Immature natural killer cell (primary cell): Measurements from ENCODE around the gene DUOXA1. TPM values are rescaled to one million over a fixed set of nuclear protein-coding genes. Genes with fewer than 3 reads are reported as not detected.

Experiments
- DNase-seq, 3 donors: peaks; one replicate each; pipeline ENCODE4 v3.0.0; 2022; ENCODE audit warnings: mixed read lengths in 1 of 3
- H3K27ac Mint-ChIP-seq, 6 donors: one replicate each; pipeline ENCODE4 v1.8.0; 2020; ENCODE audit warnings: mixed read lengths in 6 of 6, mild to moderate bottlenecking in 5 of 6, inconsistent platforms in 4 of 6, moderate library complexity in 3 of 6
- H3K27me3 Mint-ChIP-seq, 3 donors: one replicate each; pipeline ENCODE4 v1.8.0; 2020 to 2021; ENCODE audit warnings: low read depth in 3 of 3, mild to moderate bottlenecking in 3 of 3, mixed read lengths in 3 of 3, moderate library complexity in 3 of 3, inconsistent platforms in 1 of 3
- H3K36me3 Mint-ChIP-seq, 3 donors: one replicate each; pipeline ENCODE4 v1.8.0; 2020; ENCODE audit warnings: mixed read lengths in 3 of 3, inconsistent platforms in 2 of 3, mild to moderate bottlenecking in 2 of 3
- H3K4me1 Mint-ChIP-seq, 2 donors: one replicate each; pipeline ENCODE4 v1.8.0; 2020; ENCODE audit warnings: inconsistent platforms in 2 of 2, mild to moderate bottlenecking in 2 of 2, mixed read lengths in 2 of 2, moderate library complexity in 1 of 2
- H3K4me3 Mint-ChIP-seq, 5 donors: one replicate each; pipeline ENCODE4 v1.8.0; 2020; ENCODE audit warnings: mild to moderate bottlenecking in 5 of 5, mixed read lengths in 5 of 5, inconsistent platforms in 3 of 5, moderate library complexity in 3 of 5
- H3K9me3 Mint-ChIP-seq, 6 donors: one replicate each; pipeline ENCODE4 v1.8.0; 2020; ENCODE audit warnings: mild to moderate bottlenecking in 6 of 6, mixed read lengths in 6 of 6, inconsistent platforms in 4 of 6, moderate library complexity in 3 of 6
- polyA plus RNA-seq, 3 donors: library from polyadenylated mRNA; unstranded; fragments of 300-500 nt; fragmentation: Illumina TruSeq; gene quantifications; one replicate each; pipeline ENCODE4 v1.2.3, GENCODE V29; 2021

Gene DUOXA1, protein sequence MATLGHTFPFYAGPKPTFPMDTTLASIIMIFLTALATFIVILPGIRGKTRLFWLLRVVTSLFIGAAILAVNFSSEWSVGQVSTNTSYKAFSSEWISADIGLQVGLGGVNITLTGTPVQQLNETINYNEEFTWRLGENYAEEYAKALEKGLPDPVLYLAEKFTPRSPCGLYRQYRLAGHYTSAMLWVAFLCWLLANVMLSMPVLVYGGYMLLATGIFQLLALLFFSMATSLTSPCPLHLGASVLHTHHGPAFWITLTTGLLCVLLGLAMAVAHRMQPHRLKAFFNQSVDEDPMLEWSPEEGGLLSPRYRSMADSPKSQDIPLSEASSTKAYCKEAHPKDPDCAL
- polyA plus RNA-seq: not detected

DNA sequence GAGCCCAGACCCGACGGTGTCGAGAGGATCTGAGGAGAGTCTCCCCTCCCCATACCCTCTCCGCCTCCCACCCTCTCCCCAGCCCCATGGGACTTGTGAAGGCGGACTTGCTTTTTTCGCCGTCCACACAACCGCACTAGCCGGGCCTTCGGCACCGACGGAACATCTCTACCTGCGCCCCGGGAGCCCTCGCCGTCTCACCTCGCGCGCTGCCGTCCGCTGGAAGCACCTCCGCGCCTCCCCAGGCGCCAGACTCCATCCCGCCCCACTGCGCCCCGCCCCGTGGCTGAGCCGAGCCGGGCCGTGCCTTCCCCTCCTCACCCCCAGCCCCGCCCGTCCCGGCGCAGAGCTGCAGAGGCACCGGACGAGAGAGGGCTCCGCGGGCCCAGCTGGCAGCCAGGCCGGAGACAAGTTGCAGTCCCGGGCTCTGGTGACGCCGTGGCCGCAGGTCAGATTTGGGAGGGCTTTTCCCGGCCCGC, at the start of gene DUOXA1, which contains the start of gene DUOX1:
DUOXA1 (minus strand) TSS at position 229 of the 479 bp plus-strand sequence. CDS start 6,865 bp downstream, outside the sequence.
DUOX1 (plus strand) TSS at position 344 of the 479 bp plus-strand sequence. CDS start 1,973 bp downstream, outside the sequence.
- no peak within 1 kb of the TSS for H3K4me3 Mint-ChIP-seq
- H3K4me1 Mint-ChIP-seq: peaks cover 3% of the 10 kb centered on the region in 2 donors
- DNase-seq: no peak
- peaks cover 22 to 37% (median 27%) of the 10 kb centered on the region in 3 donors for H3K27me3 Mint-ChIP-seq
- no peak within 1 kb of the TSS for H3K27ac Mint-ChIP-seq
- no peaks in the 10 kb centered on the region for H3K9me3 Mint-ChIP-seq
- no peaks in the 10 kb centered on the region for H3K36me3 Mint-ChIP-seq

DNA sequence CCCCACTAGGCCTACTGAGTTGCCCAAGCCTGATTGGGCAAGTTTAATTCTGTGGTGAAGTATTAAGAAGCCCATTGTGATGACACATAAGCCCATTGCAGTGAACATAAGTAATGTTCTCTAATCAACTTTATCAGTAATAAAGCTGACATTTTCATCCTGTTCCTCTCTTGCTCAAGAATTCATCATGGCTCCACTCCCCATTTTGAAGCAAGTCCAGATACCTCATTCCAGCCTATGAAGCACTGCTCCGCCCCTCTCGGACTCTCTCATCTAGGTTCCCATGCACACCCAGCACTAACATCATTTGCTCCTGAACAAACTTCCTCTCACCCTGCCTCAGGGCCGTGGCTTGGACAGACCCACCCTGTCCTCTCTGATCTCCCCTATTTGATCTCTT, 47.6 kb upstream of the DUOXA1 start:
- H3K4me3 Mint-ChIP-seq: no peak overlapping the region
- H3K36me3 Mint-ChIP-seq: no peaks in the 10 kb centered on the region
- H3K4me1 Mint-ChIP-seq: peaks cover 29 to 31% of the 10 kb centered on the region in 2 donors
- H3K27ac Mint-ChIP-seq: peak overlapping the region in 3 of 6 donors; percentile 3 to 11 (median 5)
- H3K9me3 Mint-ChIP-seq: no peaks in the 10 kb centered on the region
- peaks cover 0 to 5% (median 2%) of the 10 kb centered on the region in 3 donors for H3K27me3 Mint-ChIP-seq
- no peak for DNase-seq

DNA sequence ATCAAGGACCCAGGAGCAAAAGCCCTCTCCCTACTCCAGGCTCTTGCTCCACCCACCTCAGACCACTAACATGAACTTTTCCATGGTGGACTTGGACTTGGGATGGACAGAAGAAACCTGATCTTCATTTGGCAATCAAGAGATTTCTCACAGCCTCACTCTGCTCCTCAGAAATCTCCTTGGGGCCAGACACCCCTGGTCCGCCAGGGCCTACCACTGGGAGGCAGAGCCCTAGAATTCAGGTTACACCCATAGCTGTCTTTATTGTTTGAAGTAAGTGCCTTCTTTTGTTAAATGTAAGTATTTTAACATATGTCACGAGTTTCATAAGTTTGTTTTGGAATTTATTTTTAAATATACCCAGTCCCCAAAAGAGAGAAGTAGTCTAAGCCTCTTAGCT, 44.9 kb upstream of the DUOXA1 start:
- Mint-ChIP-seq H3K27ac (no peak overlapping the region), H3K27me3 (no peaks in the 10 kb centered on the region), H3K36me3 (no peaks in the 10 kb centered on the region), H3K4me1 (peaks cover 5 to 6% of the 10 kb centered on the region in 2 donors), H3K4me3 (no peak overlapping the region), H3K9me3 (no peaks in the 10 kb centered on the region)
- DNase-seq: no peak

DNA sequence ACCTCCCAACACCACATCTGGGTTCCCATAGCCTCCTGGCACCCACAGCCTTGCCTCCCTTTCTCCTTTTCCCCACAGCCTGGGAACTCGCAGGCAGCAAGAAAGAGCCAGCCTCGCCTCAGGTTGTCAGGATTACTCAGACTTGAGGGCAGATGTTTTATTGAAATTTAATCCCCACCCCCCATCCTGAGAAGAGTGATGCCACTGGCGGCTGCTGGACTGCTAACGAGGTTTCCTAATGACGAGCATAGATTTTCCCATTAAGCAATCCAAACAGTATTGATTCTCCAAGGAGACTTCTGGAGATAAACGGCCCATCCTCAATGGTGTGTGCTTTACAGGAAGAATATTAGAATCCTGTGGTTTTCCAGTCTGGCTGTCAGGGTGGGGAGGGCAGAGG, 44.4 kb upstream of the DUOXA1 start:
- DNase-seq: no peak
- H3K27ac Mint-ChIP-seq: no peak overlapping the region
- peaks cover 0 to under 1% of the 10 kb centered on the region in 2 donors for H3K4me1 Mint-ChIP-seq
- H3K36me3 Mint-ChIP-seq: no peaks in the 10 kb centered on the region
- no peaks in the 10 kb centered on the region for H3K9me3 Mint-ChIP-seq
- no peaks in the 10 kb centered on the region for H3K27me3 Mint-ChIP-seq
- H3K4me3 Mint-ChIP-seq: no peak overlapping the region

DNA sequence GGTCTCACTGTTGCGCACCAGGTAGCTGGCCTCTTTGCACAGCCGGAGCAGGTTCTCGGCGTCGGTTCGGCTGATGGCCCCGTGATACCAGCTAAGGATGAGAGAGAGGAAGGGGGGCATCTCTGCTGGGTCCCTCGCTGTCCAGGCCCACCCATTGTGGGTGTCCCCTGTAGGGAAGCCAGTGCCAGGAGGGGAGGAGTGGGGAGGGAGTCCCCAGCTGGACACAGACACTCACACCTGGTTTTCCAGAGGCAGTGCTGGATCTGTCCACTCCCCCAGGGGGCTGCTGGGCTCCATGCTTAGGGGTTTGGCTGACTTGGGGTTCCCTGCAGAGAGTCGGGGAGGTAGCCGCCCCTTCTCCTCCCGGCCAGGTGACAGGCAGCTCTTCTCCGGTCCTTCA, 42.2 kb upstream of the DUOXA1 start:
- peaks cover 0 to 2% (median 2%) of the 10 kb centered on the region in 3 donors for H3K27me3 Mint-ChIP-seq
- H3K27ac Mint-ChIP-seq: no peak overlapping the region
- peaks cover 2 to 5% of the 10 kb centered on the region in 2 donors for H3K4me1 Mint-ChIP-seq
- no peak overlapping the region for H3K4me3 Mint-ChIP-seq
- no peak for DNase-seq
- H3K9me3 Mint-ChIP-seq: no peaks in the 10 kb centered on the region
- no peaks in the 10 kb centered on the region for H3K36me3 Mint-ChIP-seq

DNA sequence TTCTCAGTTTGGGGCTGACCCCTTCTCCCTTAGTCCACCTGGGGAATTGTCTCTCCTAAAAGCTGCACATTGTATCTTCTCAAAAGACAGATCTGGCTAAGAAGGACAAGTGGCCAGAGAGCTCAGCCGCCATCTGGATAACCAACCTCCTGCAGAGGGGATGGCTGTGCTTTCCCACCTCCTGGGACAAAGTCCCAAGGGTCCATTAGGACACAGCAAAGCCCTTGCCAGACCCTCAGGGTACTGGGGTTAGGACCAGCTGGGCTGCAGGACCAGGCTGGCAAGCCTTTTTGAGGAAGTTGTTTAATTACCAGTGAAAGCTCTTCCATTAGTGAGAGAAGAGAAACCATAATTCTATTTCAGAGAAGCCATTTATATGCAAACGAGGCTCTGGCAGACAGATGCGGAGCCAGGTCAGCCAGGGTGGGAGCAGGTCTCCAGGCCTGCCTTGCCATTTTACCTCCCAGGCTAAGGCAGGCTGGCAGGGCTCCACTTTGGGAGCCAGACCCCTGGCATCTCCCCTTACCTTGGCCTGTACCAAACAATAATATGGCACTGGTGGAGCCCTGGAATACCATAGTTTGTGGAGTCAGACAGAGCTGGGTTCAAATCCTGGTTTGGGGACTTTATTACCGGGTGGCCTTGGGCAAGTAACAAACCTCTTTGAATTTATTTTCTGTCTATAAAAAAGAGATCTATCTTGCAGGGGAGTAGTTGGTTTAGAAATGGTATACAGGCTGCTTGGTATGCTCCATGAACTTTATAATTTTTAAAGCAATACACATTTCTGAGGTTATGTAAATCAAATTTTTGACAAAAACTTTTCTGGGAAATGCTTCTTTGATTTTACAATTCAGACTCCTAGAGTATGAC, 40.2 kb upstream of the DUOXA1 start:
- H3K27ac Mint-ChIP-seq: peak overlapping the region in 4 of 6 donors; percentile 43 to 49 (median 46)
- H3K36me3 Mint-ChIP-seq: no peaks in the 10 kb centered on the region
- DNase-seq: no peak
- H3K9me3 Mint-ChIP-seq: no peaks in the 10 kb centered on the region
- peaks cover 2 to 4% (median 4%) of the 10 kb centered on the region in 3 donors for H3K27me3 Mint-ChIP-seq
- no peak overlapping the region for H3K4me3 Mint-ChIP-seq
- H3K4me1 Mint-ChIP-seq: peaks cover 18 to 22% of the 10 kb centered on the region in 2 donors

DNA sequence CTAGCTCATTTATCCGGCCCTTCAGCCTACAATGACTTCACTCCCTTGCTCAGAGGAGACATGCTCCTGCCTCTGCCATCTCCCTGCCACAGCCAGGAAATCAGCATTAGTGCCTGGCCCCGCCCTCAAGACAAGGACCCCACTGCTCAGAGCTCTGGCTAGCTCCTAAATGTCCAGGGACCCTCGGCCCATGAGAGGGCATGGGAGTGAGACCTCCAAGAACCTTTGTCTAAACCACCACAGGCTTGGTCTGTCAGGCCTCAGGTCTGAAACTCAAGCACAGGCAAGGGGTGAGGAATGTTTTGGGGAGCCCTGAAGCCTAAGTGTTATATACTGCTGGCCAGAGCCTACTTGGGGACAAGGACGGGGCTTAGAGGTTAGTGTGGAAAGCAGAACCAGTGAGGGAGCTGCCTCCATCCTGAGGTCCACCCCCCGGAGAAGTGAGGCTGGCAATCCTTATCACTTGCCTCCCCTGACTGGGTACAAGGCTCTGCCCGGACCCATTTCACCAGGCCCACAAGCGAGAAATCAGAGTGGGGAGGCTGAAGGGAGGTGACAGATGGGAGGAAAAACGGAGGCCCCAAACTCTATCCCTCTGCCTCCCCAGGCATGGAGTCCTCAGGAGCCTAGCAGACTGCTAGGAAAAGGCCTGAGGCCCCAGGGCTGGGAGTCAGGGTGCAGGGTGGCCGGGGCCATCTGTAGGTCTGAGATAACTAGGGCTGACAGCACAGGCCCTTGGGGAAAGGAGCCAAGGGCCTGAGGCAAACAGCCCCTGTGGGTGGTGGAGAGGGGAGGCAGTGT, 39.3 kb upstream of the DUOXA1 start:
- Mint-ChIP-seq H3K9me3 (no peaks in the 10 kb centered on the region), H3K27ac (peak overlapping the region in 5 of 6 donors; percentile 5 to 69 (median 49)), H3K4me1 (peaks cover 19 to 28% of the 10 kb centered on the region in 2 donors), H3K27me3 (peaks cover 2 to 4% (median 4%) of the 10 kb centered on the region in 3 donors), H3K4me3 (peak overlapping the region in 2 of 5 donors; percentile 15 to 21), H3K36me3 (no peaks in the 10 kb centered on the region)
- DNase-seq: no peak

DNA sequence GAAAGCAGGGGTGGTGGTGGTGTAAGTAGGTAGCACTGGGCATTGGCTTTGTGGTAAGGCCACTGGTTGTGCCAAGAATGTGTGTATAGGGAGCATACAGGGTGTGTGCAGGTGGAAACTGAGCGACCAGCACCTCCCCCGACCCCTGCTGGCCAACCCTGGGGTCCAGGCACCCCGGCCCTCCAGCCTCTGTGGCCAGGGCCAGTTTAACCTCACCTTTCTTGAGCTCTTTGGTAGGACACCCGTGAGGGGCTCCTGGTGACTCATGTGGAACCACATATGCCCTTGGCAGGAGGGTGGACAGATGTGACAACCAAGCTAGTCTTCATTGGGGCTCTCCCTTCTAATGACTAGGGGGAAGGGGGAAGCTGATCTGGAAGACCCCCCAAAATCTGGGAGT, 38.6 kb upstream of the DUOXA1 start:
- no peak for DNase-seq
- peaks cover 19 to 28% of the 10 kb centered on the region in 2 donors for H3K4me1 Mint-ChIP-seq
- no peaks in the 10 kb centered on the region for H3K36me3 Mint-ChIP-seq
- peak overlapping the region in 2 of 5 donors; percentile 15 to 39 for H3K4me3 Mint-ChIP-seq
- H3K27me3 Mint-ChIP-seq: peaks cover 2 to 4% (median 4%) of the 10 kb centered on the region in 3 donors
- H3K9me3 Mint-ChIP-seq: no peaks in the 10 kb centered on the region
- H3K27ac Mint-ChIP-seq: peak overlapping the region in 5 of 6 donors; percentile 49 to 87 (median 81)

DNA sequence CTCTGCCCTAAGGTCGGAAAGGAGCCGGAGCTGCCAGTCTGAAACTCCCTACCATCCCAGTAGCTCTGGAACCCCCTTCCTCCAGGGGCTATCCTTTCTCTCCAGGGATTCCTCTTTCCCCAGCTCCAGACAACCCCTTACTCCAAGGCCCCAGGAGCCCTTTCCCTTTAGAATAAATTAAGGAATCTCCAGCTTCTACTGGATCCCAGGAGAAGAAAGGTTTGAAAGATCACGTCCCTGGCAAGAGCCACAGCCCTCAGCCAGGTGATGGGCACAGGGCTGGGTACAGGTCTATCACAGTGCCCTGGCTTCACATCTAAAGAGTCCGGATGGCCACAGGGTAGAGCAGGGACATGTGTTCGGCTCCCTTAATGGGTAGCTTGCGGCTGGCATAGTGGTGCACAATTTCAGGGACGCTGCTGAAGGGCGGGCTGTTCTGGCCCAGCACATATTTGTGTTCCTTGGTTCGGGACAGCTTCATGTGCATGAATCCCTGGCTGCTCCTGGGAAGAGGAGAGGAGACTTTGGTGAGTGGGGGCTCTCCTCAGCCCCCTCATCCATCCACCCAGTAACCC, 38.0 kb upstream of the DUOXA1 start:
- H3K9me3 Mint-ChIP-seq: no peaks in the 10 kb centered on the region
- H3K27ac Mint-ChIP-seq: peak overlapping the region; percentile 37 to 87 (median 82)
- no peak for DNase-seq
- peaks cover 20 to 28% of the 10 kb centered on the region in 2 donors for H3K4me1 Mint-ChIP-seq
- H3K36me3 Mint-ChIP-seq: no peaks in the 10 kb centered on the region
- peak overlapping the region; percentile 60 to 84 (median 80) for H3K4me3 Mint-ChIP-seq
- peaks cover 2 to 5% (median 4%) of the 10 kb centered on the region in 3 donors for H3K27me3 Mint-ChIP-seq

DNA sequence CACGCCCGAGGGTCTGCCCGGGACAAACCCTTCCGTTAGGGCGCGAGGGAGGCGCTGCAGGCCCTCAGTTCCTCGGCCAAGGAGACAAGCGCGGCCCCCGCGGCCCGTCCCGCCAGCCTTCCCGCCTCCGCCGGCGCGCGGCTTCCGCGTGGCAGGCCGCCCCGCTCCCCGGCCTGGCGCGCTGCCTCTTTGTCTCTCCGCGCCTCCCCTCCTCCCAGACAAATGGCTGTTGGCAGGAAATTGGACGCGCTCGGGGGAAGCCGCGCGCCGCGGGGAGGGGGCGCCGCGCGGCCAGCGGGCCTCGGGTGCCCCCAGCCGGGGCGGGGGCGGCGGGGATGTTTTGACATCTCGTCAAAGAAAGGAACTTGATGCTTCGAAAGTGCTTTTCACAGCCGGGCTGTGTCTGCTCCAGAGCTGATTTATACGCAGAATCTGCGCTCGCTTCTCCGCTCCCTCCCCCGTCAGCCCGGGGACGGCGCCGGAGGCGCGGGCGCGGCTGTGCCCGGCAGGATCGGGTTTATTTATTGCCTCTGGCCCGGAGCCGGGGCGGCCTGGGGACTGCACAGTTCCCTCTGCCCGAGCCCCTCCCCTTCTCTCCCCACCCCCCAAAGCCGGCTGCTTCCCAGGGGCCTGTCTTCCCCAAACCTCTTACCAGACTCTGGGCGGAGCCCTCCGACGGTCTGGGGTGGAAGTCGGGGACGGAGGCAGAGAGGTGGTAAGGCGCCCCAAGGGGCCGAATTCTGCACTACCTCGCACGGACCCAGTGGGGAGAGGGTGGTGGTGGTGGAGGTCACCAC, 37.4 kb upstream of the DUOXA1 start:
- H3K27ac Mint-ChIP-seq: peak overlapping the region; percentile 37 to 87 (median 82)
- peak; percentile 79 to 82 (median 81) for DNase-seq
- H3K27me3 Mint-ChIP-seq: peaks cover 2 to 5% (median 4%) of the 10 kb centered on the region in 3 donors
- peak overlapping the region; percentile 60 to 84 (median 80) for H3K4me3 Mint-ChIP-seq
- H3K9me3 Mint-ChIP-seq: no peaks in the 10 kb centered on the region
- H3K36me3 Mint-ChIP-seq: no peaks in the 10 kb centered on the region
- H3K4me1 Mint-ChIP-seq: peaks cover 20 to 28% of the 10 kb centered on the region in 2 donors

DNA sequence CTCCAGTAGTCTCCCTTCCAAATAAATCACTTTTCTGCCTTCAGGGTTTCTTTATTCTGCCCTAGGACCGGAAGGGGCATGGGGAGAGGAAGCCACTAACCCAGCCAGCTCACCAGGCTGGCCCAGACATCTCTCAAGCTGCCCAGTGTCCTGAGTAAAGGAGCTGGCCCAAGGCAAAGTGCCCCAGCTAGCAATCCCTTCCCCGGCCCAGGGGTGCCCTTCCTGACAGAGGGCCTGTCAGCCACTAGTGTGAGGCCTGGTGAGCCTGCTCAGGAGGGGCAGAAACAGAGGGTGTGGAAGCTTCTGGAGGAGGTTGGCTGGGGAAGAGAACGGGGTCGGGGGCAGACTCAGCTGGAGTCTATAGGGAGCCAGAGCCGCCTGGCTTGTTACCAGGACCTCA, 35.9 kb upstream of the DUOXA1 start:
- no peaks in the 10 kb centered on the region for H3K9me3 Mint-ChIP-seq
- H3K27me3 Mint-ChIP-seq: peaks cover 2 to 5% (median 4%) of the 10 kb centered on the region in 3 donors
- no peaks in the 10 kb centered on the region for H3K36me3 Mint-ChIP-seq
- peak overlapping the region; percentile 70 to 82 (median 77) for H3K4me3 Mint-ChIP-seq
- peaks cover 20 to 28% of the 10 kb centered on the region in 2 donors for H3K4me1 Mint-ChIP-seq
- peak overlapping the region; percentile 67 to 87 (median 84) for H3K27ac Mint-ChIP-seq
- DNase-seq: no peak

DNA sequence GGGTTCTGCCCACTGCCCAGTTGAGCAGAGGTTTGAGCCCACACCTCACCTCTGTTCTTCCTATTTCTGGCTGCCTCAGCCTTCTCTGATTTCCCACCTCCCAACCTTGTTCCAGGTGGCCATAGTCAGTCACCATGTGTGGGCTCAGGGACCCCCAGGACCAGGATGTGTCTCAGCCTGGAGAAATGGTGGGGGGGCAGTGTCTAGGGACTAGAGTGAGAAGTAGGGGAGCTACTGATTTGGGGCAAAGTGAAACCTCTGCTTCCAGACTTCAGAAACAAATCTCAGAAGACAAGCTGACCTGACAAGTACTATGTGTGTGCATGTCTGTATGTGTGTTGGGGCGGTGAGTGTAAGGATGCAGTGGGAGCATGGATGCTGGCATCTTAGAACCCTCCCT, 35.2 kb upstream of the DUOXA1 start:
- Mint-ChIP-seq H3K4me1 (peaks cover 24 to 28% of the 10 kb centered on the region in 2 donors), H3K27ac (peak overlapping the region; percentile 54 to 87 (median 79))

More for the DNA sequence above, 35.2 kb upstream of the DUOXA1 start:
- Mint-ChIP-seq H3K4me3 (peak overlapping the region in 4 of 5 donors; percentile 70 to 82 (median 78)), H3K27me3 (peaks cover 2 to 5% (median 4%) of the 10 kb centered on the region in 3 donors), H3K36me3 (no peaks in the 10 kb centered on the region), H3K9me3 (no peaks in the 10 kb centered on the region)
- no peak for DNase-seq
